ENCODE data around the gene ARAP1.

Gene ARAP1

DNA sequence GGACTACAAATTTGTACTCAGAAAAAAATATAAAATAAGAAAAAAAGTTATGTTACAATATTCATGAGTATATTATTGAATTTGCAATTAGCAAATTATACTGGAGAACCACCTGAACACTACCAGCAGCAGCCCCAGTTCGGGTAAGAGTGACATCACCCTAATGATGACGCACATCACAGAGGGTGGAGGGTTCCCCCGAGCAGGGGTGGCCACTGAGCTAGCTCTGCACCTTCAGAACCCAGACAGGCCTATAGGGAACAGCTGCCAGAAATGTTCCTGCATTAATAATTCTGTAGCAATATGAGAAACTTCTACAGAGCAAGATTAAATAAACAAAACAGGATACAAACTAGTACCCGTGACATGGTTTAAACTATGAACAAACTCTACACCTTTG is 17.5 kb upstream of the ARAP1 start:
- no peak for DNase-seq (ENCODE audit: low read depth, low spot score)
- TF ChIP-seq POLR2AphosphoS5 (IDR thresholded peaks at IDR 0.05; ENCODE audit: borderline replicate concordance, low read depth, low read length) = no peak
- TF ChIP-seq EZH2 (IDR thresholded peaks at IDR 0.05) = no peak
- TF ChIP-seq FOXP2 (optimal IDR thresholded peaks at IDR 0.05; ENCODE audit: control extremely low read depth, extremely low read length, insufficient read depth) = no peak
- H3K4me3 ChIP-seq = no peak overlapping the region
- no peaks in the 10 kb centered on the region for H3K9me3 ChIP-seq (ENCODE audit: low read depth, low read length)
- H3K27ac ChIP-seq = no peak overlapping the region
- H3K36me3 ChIP-seq (ENCODE audit: insufficient read depth, low read length) = no peaks in the 10 kb centered on the region
- H3K9ac ChIP-seq (ENCODE audit: insufficient read length) = no peak overlapping the region

- Histone ChIP-seq H3K27ac (no peak overlapping the region), H3K9ac (ENCODE audit: insufficient read length) (no peak overlapping the region), H3K4me3 (no peak overlapping the region), H3K9me3 (ENCODE audit: low read depth, low read length) (no peaks in the 10 kb centered on the region), H3K36me3 (ENCODE audit: insufficient read depth, low read length) (no peaks in the 10 kb centered on the region)
- TF ChIP-seq FOXP2 (optimal IDR thresholded peaks at IDR 0.05; ENCODE audit: control extremely low read depth, extremely low read length, insufficient read depth) (no peak), POLR2AphosphoS5 (IDR thresholded peaks at IDR 0.05; ENCODE audit: borderline replicate concordance, low read depth, low read length) (no peak), EZH2 (IDR thresholded peaks at IDR 0.05) (no peak)
- no peak for DNase-seq (ENCODE audit: low read depth, low spot score)
These were observed 16.4 kb upstream of the ARAP1 start for GRCh38 chr11:72768581-72768980.

GRCh38 chr11:72767203-72768062 is 15.2 kb upstream of the ARAP1 start:
- H3K27ac ChIP-seq = no peak overlapping the region
- no peaks in the 10 kb centered on the region for H3K9me3 ChIP-seq (ENCODE audit: low read depth, low read length)
- no peaks in the 10 kb centered on the region for H3K36me3 ChIP-seq (ENCODE audit: insufficient read depth, low read length)
- DNase-seq (ENCODE audit: low read depth, low spot score) = no peak
- no peak overlapping the region for H3K9ac ChIP-seq (ENCODE audit: insufficient read length)
- no peak overlapping the region for H3K4me3 ChIP-seq
- no peak for TF ChIP-seq POLR2AphosphoS5 (IDR thresholded peaks at IDR 0.05; ENCODE audit: borderline replicate concordance, low read depth, low read length)
- TF ChIP-seq EZH2 (IDR thresholded peaks at IDR 0.05) = no peak
- TF ChIP-seq FOXP2 (optimal IDR thresholded peaks at IDR 0.05; ENCODE audit: control extremely low read depth, extremely low read length, insufficient read depth) = no peak

DNA sequence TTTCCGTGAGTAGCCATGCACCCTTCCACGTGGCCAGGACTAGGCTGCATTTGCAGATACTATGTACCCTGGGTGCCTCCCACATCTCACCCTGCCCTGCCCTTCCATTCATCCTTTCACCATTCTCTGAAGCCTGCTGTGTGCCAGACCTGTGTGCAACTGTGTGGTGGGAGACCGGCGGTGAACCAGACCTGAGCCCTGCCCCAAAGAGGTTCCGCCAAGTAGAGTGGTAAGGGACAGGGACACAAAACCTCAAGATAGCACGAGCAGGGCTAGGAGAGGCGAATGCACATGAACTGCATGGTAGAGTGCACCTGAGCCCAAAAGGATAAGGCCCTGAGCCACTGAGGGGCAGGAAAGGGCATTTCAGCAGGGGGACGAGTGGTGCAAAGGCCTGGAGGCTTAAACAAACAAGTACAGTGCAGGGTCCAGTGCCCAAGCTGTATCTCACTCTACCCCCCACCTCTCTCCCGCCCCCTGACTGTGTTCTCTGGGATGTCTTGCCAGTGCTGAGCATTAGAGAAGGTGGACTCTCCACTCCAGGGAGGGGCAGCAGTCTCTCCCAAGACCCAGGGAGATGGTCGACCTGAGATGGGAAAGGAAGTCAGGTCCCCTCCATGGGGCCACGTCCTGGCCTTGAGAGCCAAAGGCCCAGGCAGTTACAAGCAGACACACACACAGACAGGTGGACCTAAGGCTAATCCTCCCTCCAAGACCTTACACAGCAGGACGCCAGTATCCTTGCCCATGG is 14.1 kb upstream of the ARAP1 start:
- Histone ChIP-seq H3K36me3 (ENCODE audit: insufficient read depth, low read length) (no peaks in the 10 kb centered on the region), H3K9me3 (ENCODE audit: low read depth, low read length) (no peaks in the 10 kb centered on the region), H3K27ac (no peak overlapping the region), H3K4me3 (no peak overlapping the region), H3K9ac (ENCODE audit: insufficient read length) (no peak overlapping the region)
- DNase-seq (ENCODE audit: low read depth, low spot score) = no peak
- TF ChIP-seq EZH2 (IDR thresholded peaks at IDR 0.05) (no peak), FOXP2 (optimal IDR thresholded peaks at IDR 0.05; ENCODE audit: control extremely low read depth, extremely low read length, insufficient read depth) (no peak), POLR2AphosphoS5 (IDR thresholded peaks at IDR 0.05; ENCODE audit: borderline replicate concordance, low read depth, low read length) (no peak)

GRCh38 chr11:72764503-72764902 is 12.3 kb upstream of the ARAP1 start:
- Histone ChIP-seq H3K4me3 (no peak overlapping the region), H3K9ac (ENCODE audit: insufficient read length) (no peak overlapping the region)
- no peak for DNase-seq (ENCODE audit: low read depth, low spot score)

DNA sequence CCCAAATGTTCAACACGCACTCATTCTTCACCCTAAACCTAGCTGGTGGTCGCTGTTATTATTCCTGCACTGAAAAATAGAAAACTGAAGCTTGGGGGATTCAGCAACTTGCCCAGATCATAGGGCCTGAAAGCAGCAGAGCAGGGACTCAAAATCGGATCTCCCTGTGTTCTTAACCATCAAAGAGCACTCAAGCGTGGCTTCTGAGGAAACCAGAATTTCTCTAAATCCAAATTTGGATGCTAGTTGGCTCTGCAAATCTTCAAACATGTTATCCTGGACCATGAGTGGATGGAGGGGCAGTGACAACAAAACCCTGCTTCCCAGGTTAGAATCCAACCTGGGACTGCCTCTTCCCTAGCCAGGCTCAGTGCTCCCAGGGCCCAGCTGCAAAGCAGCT is 11.6 kb upstream of the ARAP1 start:
- Histone ChIP-seq H3K27ac (no peak overlapping the region), H3K4me3 (no peak overlapping the region), H3K9ac (ENCODE audit: insufficient read length) (no peak overlapping the region), H3K36me3 (ENCODE audit: insufficient read depth, low read length) (no peaks in the 10 kb centered on the region), H3K9me3 (ENCODE audit: low read depth, low read length) (no peaks in the 10 kb centered on the region)
- no peak for TF ChIP-seq EZH2 (IDR thresholded peaks at IDR 0.05)
- TF ChIP-seq FOXP2 (optimal IDR thresholded peaks at IDR 0.05; ENCODE audit: control extremely low read depth, extremely low read length, insufficient read depth) = no peak
- no peak for TF ChIP-seq POLR2AphosphoS5 (IDR thresholded peaks at IDR 0.05; ENCODE audit: borderline replicate concordance, low read depth, low read length)
- DNase-seq (ENCODE audit: low read depth, low spot score) = no peak

More at GRCh38 chr11:72764503-72764902, 12.3 kb upstream of the ARAP1 start:
- Histone ChIP-seq H3K27ac (no peak overlapping the region), H3K36me3 (ENCODE audit: insufficient read depth, low read length) (no peaks in the 10 kb centered on the region), H3K9me3 (ENCODE audit: low read depth, low read length) (no peaks in the 10 kb centered on the region)
- TF ChIP-seq EZH2 (IDR thresholded peaks at IDR 0.05) = no peak
- no peak for TF ChIP-seq POLR2AphosphoS5 (IDR thresholded peaks at IDR 0.05; ENCODE audit: borderline replicate concordance, low read depth, low read length)
- TF ChIP-seq FOXP2 (optimal IDR thresholded peaks at IDR 0.05; ENCODE audit: control extremely low read depth, extremely low read length, insufficient read depth) = no peak

GRCh38 chr11:72762641-72763304 is 10.6 kb upstream of the ARAP1 start:
- TF ChIP-seq FOXP2 (optimal IDR thresholded peaks at IDR 0.05; ENCODE audit: control extremely low read depth, extremely low read length, insufficient read depth) = no peak
- no peak for TF ChIP-seq EZH2 (IDR thresholded peaks at IDR 0.05)
- no peak for TF ChIP-seq POLR2AphosphoS5 (IDR thresholded peaks at IDR 0.05; ENCODE audit: borderline replicate concordance, low read depth, low read length)
- H3K9ac ChIP-seq (ENCODE audit: insufficient read length) = no peak overlapping the region
- H3K9me3 ChIP-seq (ENCODE audit: low read depth, low read length) = no peaks in the 10 kb centered on the region
- no peak for DNase-seq (ENCODE audit: low read depth, low spot score)
- H3K36me3 ChIP-seq (ENCODE audit: insufficient read depth, low read length) = no peaks in the 10 kb centered on the region
- H3K27ac ChIP-seq = no peak overlapping the region
- H3K4me3 ChIP-seq = no peak overlapping the region
